ENCODE measurements around the gene USP34. TPM values are rescaled to one million over a fixed set of nuclear protein-coding genes. Genes with fewer than 3 reads are reported as not detected.

Gene USP34
- total and polyA plus RNA-seq, 4 donors = 13.4 to 82.7 (median 51.1) TPM

- Histone ChIP-seq H3K27ac (ENCODE audit: low read depth in 1 of 2, low read length in 2 of 2) (no peak overlapping the region), H3K27me3 (ENCODE audit: control insufficient read depth in 4 of 4, insufficient read depth in 4 of 4, low read length in 3 of 4) (no peaks in the 10 kb centered on the region), H3K4me1 (ENCODE audit: control insufficient read depth in 4 of 4, insufficient read depth in 4 of 4, low read length in 3 of 4) (peaks cover 3 to 35% (median 17%) of the 10 kb centered on the region in 4 donors), H3K9me3 (ENCODE audit: control insufficient read depth in 4 of 4, low read length in 3 of 4) (no peaks in the 10 kb centered on the region), H3K36me3 (ENCODE audit: control insufficient read depth in 4 of 4, insufficient read depth in 3 of 4, low read depth in 1 of 4, low read length in 3 of 4) (peaks cover 0 to 6% (median 0%) of the 10 kb centered on the region in 4 donors), H3K9ac (ENCODE audit: low read depth in 1 of 2, low read length in 2 of 2) (no peak overlapping the region), H3K4me3 (ENCODE audit: low read depth in 1 of 3, low read length in 3 of 3) (no peak overlapping the region)
- 57% methylated on average over 8 of the region's 8 CpGs for WGBS
- TF ChIP-seq RXRA (IDR thresholded peaks at IDR 0.05) = peak; percentile 15 to 30
- no peak for TF ChIP-seq NR2F2 (IDR thresholded peaks at IDR 0.05)
- no peak for TF ChIP-seq REST (IDR thresholded peaks at IDR 0.05)
- no peak for DNase-seq (ENCODE audit: low spot score)
These were observed 295.9 kb downstream of the USP34 start for GRCh38 chr2:61175036-61175435.

- Histone ChIP-seq H3K27me3 (ENCODE audit: control insufficient read depth in 4 of 4, insufficient read depth in 4 of 4, low read length in 3 of 4) (no peaks in the 10 kb centered on the region), H3K4me3 (ENCODE audit: low read depth in 1 of 3, low read length in 3 of 3) (no peak overlapping the region), H3K36me3 (ENCODE audit: control insufficient read depth in 4 of 4, insufficient read depth in 3 of 4, low read depth in 1 of 4, low read length in 3 of 4) (no peaks in the 10 kb centered on the region), H3K9me3 (ENCODE audit: control insufficient read depth in 4 of 4, low read length in 3 of 4) (no peaks in the 10 kb centered on the region), H3K9ac (ENCODE audit: low read depth in 1 of 2, low read length in 2 of 2) (no peak overlapping the region), H3K27ac (ENCODE audit: low read depth in 1 of 2, low read length in 2 of 2) (no peak overlapping the region), H3K4me1 (ENCODE audit: control insufficient read depth in 4 of 4, insufficient read depth in 4 of 4, low read length in 3 of 4) (peaks cover 0 to 16% (median 7%) of the 10 kb centered on the region in 4 donors)
- no peak for DNase-seq (ENCODE audit: low spot score)
- TF ChIP-seq TAF1 (conservative IDR thresholded peaks at IDR 0.05) (no peak), CTCF (IDR thresholded peaks at IDR 0.05; ENCODE audit: low read depth, low read length, missing input control) (no peak), JUND (IDR thresholded peaks at IDR 0.05) (no peak), EGR1 (IDR thresholded peaks at IDR 0.05; ENCODE audit: low read depth in 2 of 2) (no peak), HNF4A (conservative IDR thresholded peaks at IDR 0.05) (no peak), RXRA (IDR thresholded peaks at IDR 0.05) (no peak), ATF3 (IDR thresholded peaks at IDR 0.05) (no peak), GABPA (IDR thresholded peaks at IDR 0.05 in 1 of 2, conservative IDR thresholded peaks at IDR 0.05 in 1 of 2) (no peak), MAX (IDR thresholded peaks at IDR 0.05) (no peak), FOXA1 (IDR thresholded peaks at IDR 0.05) (no peak), REST (IDR thresholded peaks at IDR 0.05) (no peak)
- WGBS = 90% methylated on average over 4 of the region's 4 CpGs
These were observed 297.8 kb downstream of the USP34 start for GRCh38 chr2:61173116-61173515.

Measured in liver (tissue), 9 donors.